CD4-positive, alpha-beta T cell (primary cell): Measurements from ENCODE around the gene RAB20. TPM values are rescaled to one million over a fixed set of nuclear protein-coding genes. Genes with fewer than 3 reads are reported as not detected.

Experiments
- ATAC-seq: fragments of 200-7000 bp; cut with Tn5 transposase; one replicate; pipeline ENCODE4 v1.10.0; 2022; ENCODE audit warnings: mild to moderate bottlenecking; ENCODE audit not compliant: poor library complexity
- CTCF ChIA-PET: fragments of 350-600 bp; sonication (Branson Sonifier 250); formaldehyde crosslinking; loops from one replicate; lab custom pipeline; 2021; ENCODE audit warnings: antibody characterized with exemption, inconsistent platforms; lab: Charles Lee
- POLR2A ChIA-PET: fragments of 350-600 bp; sonication (Branson Sonifier 250); formaldehyde crosslinking; loops from one replicate; lab custom pipeline; 2021; ENCODE audit warnings: antibody characterized with exemption, inconsistent platforms; lab: Charles Lee
- DNase-seq, 14 experiments: peaks; one replicate each; pipeline ENCODE4 v3.0.0-alpha.2; 2013 to 2020; ENCODE audit warnings: mixed read lengths in 2 of 14
- H3K27ac ChIP-seq, 2 donors: one replicate each; pipeline versions ENCODE4 v1.5.1 to v1.7.0; 2013; ENCODE audit warnings: low read length in 2 of 2, low read depth in 1 of 2, mild to moderate bottlenecking in 1 of 2
- H3K27me3 ChIP-seq, 2 experiments: 1 replicate in 1 of 2; 2 replicates in 1 of 2; pipeline versions ENCODE4 v1.6.1 to v1.7.0; 2013; ENCODE audit warnings: low read length in 2 of 2, control low read depth in 1 of 2, mild to moderate bottlenecking in 1 of 2, moderate library complexity in 1 of 2; ENCODE audit not compliant: insufficient read depth in 2 of 2, control insufficient read depth in 1 of 2
- H3K36me3 ChIP-seq: one replicate; pipeline ENCODE4 v1.6.1; 2013; ENCODE audit warnings: low read length, control low read depth; ENCODE audit not compliant: insufficient read depth
- H3K4me1 ChIP-seq: one replicate; pipeline ENCODE4 v1.6.1; 2013; ENCODE audit warnings: low read length, control low read depth; ENCODE audit not compliant: insufficient read depth
- H3K4me3 ChIP-seq: one replicate; pipeline ENCODE4 v1.5.1; 2013; ENCODE audit warnings: mild to moderate bottlenecking, low read length, moderate library complexity
- H3K9me3 ChIP-seq, 2 experiments: 1 replicate in 1 of 2; 2 replicates in 1 of 2; pipeline versions ENCODE4 v1.6.1 to v1.7.0; 2013; ENCODE audit warnings: low read length in 2 of 2, mild to moderate bottlenecking in 2 of 2, control low read depth in 1 of 2, moderate library complexity in 1 of 2; ENCODE audit not compliant: control insufficient read depth in 1 of 2, insufficient read depth in 1 of 2
- H3K27ac Mint-ChIP-seq: one replicate; pipeline ENCODE4 v1.8.0; 2020; ENCODE audit warnings: mixed read lengths
- H3K27me3 Mint-ChIP-seq: one replicate; pipeline ENCODE4 v1.8.0; 2021; ENCODE audit warnings: mixed read lengths
- H3K36me3 Mint-ChIP-seq: one replicate; pipeline ENCODE4 v1.8.0; 2021; ENCODE audit warnings: low read depth, mixed read lengths
- H3K4me1 Mint-ChIP-seq: one replicate; pipeline ENCODE4 v1.8.0; 2021; ENCODE audit warnings: low read depth, mixed read lengths
- H3K4me3 Mint-ChIP-seq: one replicate; pipeline ENCODE4 v1.8.0; 2020; ENCODE audit warnings: mild to moderate bottlenecking, mixed read lengths
- H3K9me3 Mint-ChIP-seq: one replicate; pipeline ENCODE4 v1.8.0; 2020; ENCODE audit warnings: mixed read lengths
- CTCF ChIP-seq: fragments of 200-600 bp; IDR thresholded peaks from one replicate; pipeline ENCODE4 v1.8.0; 2022; ENCODE audit warnings: antibody characterized with exemption, mild to moderate bottlenecking
- intact Hi-C, 2 experiments: fragments of 100-400 bp; cut with DNase I in 1 of 2; cut with micrococcal nuclease in 1 of 2; formaldehyde crosslinking; loops; one replicate each; pipeline versions ENCODE4 v1.15.1 to v1.9.0; 2023 to 2025; cut with DNase I, micrococcal nuclease
- total RNA-seq, 174 experiments: library from RNA in 2 of 174; stranded (reverse) in 2 of 174; gene quantifications; one replicate each; pipeline ENCODE4 v1.2.3 and lab custom pipeline; 2021 to 2026

RAB20 gene
- total RNA-seq, 2 experiments from 2014 or later: 0.89 to 1.4 TPM

GRCh38 chr13:110590577-110590976 lies 29.1 kb upstream of the RAB20 start:
- POLR2A ChIA-PET: no interaction called here
- H3K27ac Mint-ChIP-seq: no peak overlapping the region
- CTCF ChIA-PET: no interaction called here
- no peaks in the 10 kb centered on the region for H3K9me3 Mint-ChIP-seq
- H3K27me3 Mint-ChIP-seq: peaks cover 5% of the 10 kb centered on the region
- Histone ChIP-seq H3K4me3 (no peak overlapping the region), H3K36me3 (no peaks in the 10 kb centered on the region), H3K27ac (no peak overlapping the region), H3K4me1 (no peaks in the 10 kb centered on the region), H3K9me3 (no peaks in the 10 kb centered on the region), H3K27me3 (no peaks in the 10 kb centered on the region)
- DNase-seq (no peak), ATAC-seq (no peak)
- TF ChIP-seq CTCF: no peak
- intact Hi-C loops: loop anchor here in 1 of 2 experiments (10.0 kb wide), 1 partner anchor 464 kb away; no protein-coding TSS in a partner anchor
- no peaks in the 10 kb centered on the region for H3K36me3 Mint-ChIP-seq
- no peaks in the 10 kb centered on the region for H3K4me1 Mint-ChIP-seq
- no peak overlapping the region for H3K4me3 Mint-ChIP-seq

- H3K27ac Mint-ChIP-seq: no peak overlapping the region
- ChIA-PET CTCF (no interaction called here), POLR2A (no interaction called here)
- ATAC-seq (no peak), DNase-seq (no peak)
- Histone ChIP-seq H3K36me3 (no peaks in the 10 kb centered on the region), H3K27me3 (no peaks in the 10 kb centered on the region), H3K9me3 (no peaks in the 10 kb centered on the region), H3K27ac (no peak overlapping the region), H3K4me3 (no peak overlapping the region), H3K4me1 (no peaks in the 10 kb centered on the region)
- intact Hi-C loops: loop anchor here in 1 of 2 experiments (10.0 kb wide), 1 partner anchor 465 kb away; no protein-coding TSS in a partner anchor
- peaks cover 5% of the 10 kb centered on the region for H3K27me3 Mint-ChIP-seq
- no peaks in the 10 kb centered on the region for H3K4me1 Mint-ChIP-seq
- H3K9me3 Mint-ChIP-seq: no peaks in the 10 kb centered on the region
- no peak for TF ChIP-seq CTCF
- H3K4me3 Mint-ChIP-seq: no peak overlapping the region
- no peaks in the 10 kb centered on the region for H3K36me3 Mint-ChIP-seq
Observed at GRCh38 chr13:110589793-110590390, 28.4 kb upstream of the RAB20 start.

- Mint-ChIP-seq H3K4me3 (no peak overlapping the region), H3K27me3 (peaks cover 33% of the 10 kb centered on the region), H3K36me3 (no peaks in the 10 kb centered on the region), H3K4me1 (no peaks in the 10 kb centered on the region), H3K27ac (no peak overlapping the region), H3K9me3 (no peaks in the 10 kb centered on the region)
- no peaks in the 10 kb centered on the region for H3K27me3 ChIP-seq
- H3K4me1 ChIP-seq: no peaks in the 10 kb centered on the region
- DNase-seq (no peak), ATAC-seq (no peak)
- peaks cover 0 to 4% of the 10 kb centered on the region in 2 experiments for H3K9me3 ChIP-seq
- H3K27ac ChIP-seq: no peak overlapping the region
- CTCF ChIA-PET: no interaction called here
- POLR2A ChIA-PET: no interaction called here
- intact Hi-C loops: no loop called here
- H3K36me3 ChIP-seq: no peaks in the 10 kb centered on the region
- H3K4me3 ChIP-seq: no peak overlapping the region
- TF ChIP-seq CTCF: no peak
Observed at GRCh38 chr13:110583178-110583865, 21.8 kb upstream of the RAB20 start.
